Occipital lobe (tissue), 2 donors: ENCODE results near the gene KCTD10. TPM values are rescaled to one million over a fixed set of nuclear protein-coding genes. Genes with fewer than 3 reads are reported as not detected.

Experiments used
- DNase-seq: peaks from one replicate; lab custom pipeline; 2025; lab: John Stamatoyannopoulos, UW
- total RNA-seq: library from RNA; depleted of rRNA; stranded (reverse); fragments of >200 nt; gene quantifications from one replicate; pipeline ENCODE4 v1.2.3, GENCODE V29; 2014

Gene KCTD10
- total RNA-seq, 1 donor from 2014 or later, result 55.2 TPM

GRCh38 chr12:109494348-109494881 is 17.3 kb upstream of the KCTD10 start:
- no peak for DNase-seq

GRCh38 chr12:109493938-109494337 is 16.8 kb upstream of the KCTD10 start:
- DNase-seq, result no peak

- DNase-seq, result no peak
These were observed 16.0 kb upstream of the KCTD10 start for GRCh38 chr12:109493090-109493489.

- DNase-seq, result no peak
These were observed 15.3 kb upstream of the KCTD10 start for GRCh38 chr12:109492371-109492770.

GRCh38 chr12:109491671-109492070 is 14.6 kb upstream of the KCTD10 start:
- DNase-seq, result no peak

- DNase-seq, result no peak
These were observed 13.0 kb upstream of the KCTD10 start for GRCh38 chr12:109489955-109490565.

- no peak for DNase-seq
These were observed 12.2 kb upstream of the KCTD10 start for GRCh38 chr12:109489016-109489954.

GRCh38 chr12:109488051-109488665 is 11.1 kb upstream of the KCTD10 start:
- no peak for DNase-seq

GRCh38 chr12:109487181-109488050 is 10.3 kb upstream of the KCTD10 start:
- DNase-seq, result no peak

- no peak for DNase-seq
These were observed 8.1 kb upstream of the KCTD10 start for GRCh38 chr12:109485201-109485600.

GRCh38 chr12:109483346-109483745 is 6.2 kb upstream of the KCTD10 start:
- DNase-seq, result no peak

- no peak for DNase-seq
These were observed 5.8 kb upstream of the KCTD10 start for GRCh38 chr12:109482894-109483293.

GRCh38 chr12:109482491-109482890 is 5.4 kb upstream of the KCTD10 start:
- no peak for DNase-seq

GRCh38 chr12:109481863-109482262 is 4.8 kb upstream of the KCTD10 start:
- no peak for DNase-seq

- no peak for DNase-seq
These were observed 3.3 kb upstream of the KCTD10 start for GRCh38 chr12:109480356-109480755.

GRCh38 chr12:109479761-109480160 is 2.7 kb upstream of the KCTD10 start:
- DNase-seq, result no peak

- DNase-seq, result no peak
These were observed 839 bp upstream of the KCTD10 start for GRCh38 chr12:109477963-109478315.

GRCh38 chr12:109476807-109477184 is 304 bp downstream of the KCTD10 start:
- no peak for DNase-seq

GRCh38 chr12:109475993-109476806 is 900 bp downstream of the KCTD10 start:
- no peak for DNase-seq

GRCh38 chr12:109475121-109475520 is 2.0 kb downstream of the KCTD10 start:
- no peak for DNase-seq
